Measurements from ENCODE around the gene SZT2. TPM values are rescaled to one million over a fixed set of nuclear protein-coding genes. Genes with fewer than 3 reads are reported as not detected.

The SZT2 gene
- total RNA-seq, 3 donors from 2014 or later, result 29.1 to 49.2 (median 44.3) TPM

GRCh38 chr1:43437031-43437973 lies 47.6 kb downstream of the SZT2 start:
- no peaks in the 10 kb centered on the region for H3K36me3 ChIP-seq
- no peaks in the 10 kb centered on the region for H3K27me3 ChIP-seq
- H3K4me1 ChIP-seq, result no peaks in the 10 kb centered on the region
- intact Hi-C loops (cut with DNase I; ENCODE audit: low total_unique reads), result no loop called here
- H3K4me3 ChIP-seq, result no peak overlapping the region
- H3K9me3 ChIP-seq, result no peaks in the 10 kb centered on the region
- peak overlapping the region in 1 of 2 donors; percentile 39 for H3K27ac ChIP-seq
- TF ChIP-seq POLR2A (IDR thresholded peaks at IDR 0.05) (no peak), POLR2AphosphoS5 (IDR thresholded peaks at IDR 0.05) (no peak), CTCF (IDR thresholded peaks at IDR 0.05) (no peak)
- no peak for DNase-seq (ENCODE audit: low spot score in 2 of 2)

- intact Hi-C loops (cut with DNase I; ENCODE audit: low total_unique reads), result no loop called here
- no peak for DNase-seq (ENCODE audit: low spot score in 2 of 2)
Observed at GRCh38 chr1:43438006-43438405, 48.3 kb downstream of the SZT2 start.

GRCh38 chr1:43438576-43438952 lies 48.9 kb downstream of the SZT2 start:
- no peak for DNase-seq (ENCODE audit: low spot score in 2 of 2)
- intact Hi-C loops (cut with DNase I; ENCODE audit: low total_unique reads), result no loop called here
- H3K36me3 ChIP-seq, result no peaks in the 10 kb centered on the region
- TF ChIP-seq POLR2A (IDR thresholded peaks at IDR 0.05), result no peak
- no peak for TF ChIP-seq POLR2AphosphoS5 (IDR thresholded peaks at IDR 0.05)
- TF ChIP-seq CTCF (IDR thresholded peaks at IDR 0.05), result no peak
- no peak overlapping the region for H3K27ac ChIP-seq
- H3K27me3 ChIP-seq, result no peaks in the 10 kb centered on the region
- H3K4me3 ChIP-seq, result no peak overlapping the region
- no peaks in the 10 kb centered on the region for H3K4me1 ChIP-seq
- no peaks in the 10 kb centered on the region for H3K9me3 ChIP-seq

More at GRCh38 chr1:43438006-43438405, 48.3 kb downstream of the SZT2 start:
- no peak for TF ChIP-seq POLR2A (IDR thresholded peaks at IDR 0.05)
- no peak for TF ChIP-seq POLR2AphosphoS5 (IDR thresholded peaks at IDR 0.05)
- no peak for TF ChIP-seq CTCF (IDR thresholded peaks at IDR 0.05)
- Histone ChIP-seq H3K9me3 (no peaks in the 10 kb centered on the region), H3K4me1 (no peaks in the 10 kb centered on the region), H3K27me3 (no peaks in the 10 kb centered on the region), H3K27ac (no peak overlapping the region), H3K36me3 (no peaks in the 10 kb centered on the region), H3K4me3 (no peak overlapping the region)

DNA sequence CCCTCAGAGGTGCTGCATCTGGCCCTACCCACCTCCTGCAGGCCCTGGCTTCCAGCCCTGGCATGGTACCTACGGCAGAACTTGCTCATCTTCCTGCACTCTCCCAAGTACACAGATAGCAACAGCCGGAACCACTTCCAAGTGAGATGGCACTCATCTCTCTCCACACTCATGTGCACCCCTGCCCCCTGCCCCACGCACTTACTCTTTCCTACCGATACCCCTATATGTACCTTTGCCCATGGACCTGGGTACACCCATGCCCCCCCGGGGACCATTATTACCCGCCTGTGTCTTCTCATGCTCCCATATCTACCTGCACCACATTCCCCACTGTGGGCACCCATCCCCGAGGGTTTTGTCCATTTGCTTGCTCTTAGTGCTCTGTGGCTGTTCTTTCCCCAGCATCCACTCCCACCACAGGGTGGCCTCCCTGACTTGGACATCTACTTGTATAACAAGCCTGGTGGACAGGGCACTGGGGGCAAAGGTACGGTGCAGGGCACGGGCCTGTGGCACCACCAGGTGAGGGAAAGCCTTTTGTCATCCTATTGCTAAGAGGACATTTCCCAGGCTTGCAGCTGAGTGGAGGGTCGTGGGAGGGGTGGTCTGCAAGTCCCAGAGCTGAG lies 49.4 kb downstream of the SZT2 start:
- TF ChIP-seq CTCF (IDR thresholded peaks at IDR 0.05) (no peak), POLR2AphosphoS5 (IDR thresholded peaks at IDR 0.05) (no peak), POLR2A (IDR thresholded peaks at IDR 0.05) (no peak)
- H3K4me1 ChIP-seq, result no peaks in the 10 kb centered on the region
- H3K9me3 ChIP-seq, result no peaks in the 10 kb centered on the region
- intact Hi-C loops (cut with DNase I; ENCODE audit: low total_unique reads), result no loop called here
- no peaks in the 10 kb centered on the region for H3K36me3 ChIP-seq
- H3K27me3 ChIP-seq, result no peaks in the 10 kb centered on the region
- H3K27ac ChIP-seq, result no peak overlapping the region
- DNase-seq (ENCODE audit: low spot score in 2 of 2), result no peak
- H3K4me3 ChIP-seq, result no peak overlapping the region

DNA sequence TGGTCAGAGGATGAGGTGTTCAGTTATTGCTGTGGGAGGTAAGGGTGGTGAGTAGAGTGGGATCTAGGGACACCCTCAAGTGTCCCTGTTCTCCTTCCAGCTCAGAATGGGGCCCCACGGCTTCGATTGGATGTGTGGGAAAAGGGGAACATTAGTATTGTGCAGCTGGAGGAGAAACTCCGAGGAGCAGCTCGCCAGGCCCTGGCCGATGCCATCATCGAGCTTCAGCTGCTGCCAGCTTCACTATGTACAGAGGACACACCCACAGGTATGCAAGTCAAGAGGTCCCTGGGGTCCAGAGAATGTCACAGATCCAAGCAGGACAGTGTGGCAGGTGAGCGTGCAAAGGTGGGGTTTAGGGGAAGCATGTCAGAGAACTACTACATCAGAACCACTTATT lies 50.1 kb downstream of the SZT2 start:
- no peak overlapping the region for H3K27ac ChIP-seq
- DNase-seq (ENCODE audit: low spot score in 2 of 2), result no peak
- no peaks in the 10 kb centered on the region for H3K27me3 ChIP-seq
- H3K36me3 ChIP-seq, result no peaks in the 10 kb centered on the region
- no peak overlapping the region for H3K4me3 ChIP-seq
- intact Hi-C loops (cut with DNase I; ENCODE audit: low total_unique reads), result no loop called here
- no peaks in the 10 kb centered on the region for H3K4me1 ChIP-seq
- H3K9me3 ChIP-seq, result no peaks in the 10 kb centered on the region
- no peak for TF ChIP-seq POLR2A (IDR thresholded peaks at IDR 0.05)

Data from breast epithelium (tissue), 4 donors.